ENCODE results near the gene NFATC2.

NFATC2 gene

DNA sequence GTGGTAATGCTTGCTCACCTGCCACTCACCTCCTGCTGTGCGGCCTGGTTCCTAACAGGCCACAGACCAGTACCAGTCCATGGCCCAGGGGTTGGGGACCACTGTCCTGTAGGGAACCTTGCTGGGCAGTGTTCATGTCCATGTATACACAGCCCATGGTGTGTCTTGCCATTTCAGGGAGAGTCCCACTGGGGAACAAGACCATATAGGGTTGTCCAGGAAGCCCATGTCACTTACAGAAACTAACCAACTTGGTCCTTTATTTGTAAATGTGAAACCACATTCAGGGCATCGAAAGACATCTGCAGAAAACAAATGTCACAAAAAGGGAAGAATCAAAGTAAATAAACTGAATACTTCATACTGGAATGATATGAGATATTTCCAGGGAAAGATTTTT, 179.1 kb downstream of the NFATC2 start:
- Histone ChIP-seq H3K27ac (ENCODE audit: extremely low read depth, low read depth, low read length) (no peak overlapping the region), H3K36me3 (ENCODE audit: control insufficient read depth in 2 of 2, insufficient read depth in 1 of 2, low read length in 2 of 2) (no peaks in the 10 kb centered on the region), H3K4me1 (ENCODE audit: control insufficient read depth, insufficient read depth, low read length) (no peaks in the 10 kb centered on the region), H3K9me3 (ENCODE audit: control insufficient read depth, insufficient read depth, low read depth, low read length) (no peaks in the 10 kb centered on the region), H3K4me3 (ENCODE audit: low read depth, low read length) (no peak overlapping the region)
- TF ChIP-seq ZNF16 (tag by site-specific recombination; IDR thresholded peaks at IDR 0.05; ENCODE audit: low read depth) (no peak), TRIM28 (IDR thresholded peaks at IDR 0.05; ENCODE audit: borderline replicate concordance, low read length) (no peak), ZXDB (tag by site-specific recombination; IDR thresholded peaks at IDR 0.05) (no peak), ZFP41 (tag by site-specific recombination; IDR thresholded peaks at IDR 0.05; ENCODE audit: borderline replicate concordance) (no peak), ZNF112 (tag by site-specific recombination; IDR thresholded peaks at IDR 0.05) (no peak), ZNF571 (tag by site-specific recombination; IDR thresholded peaks at IDR 0.05) (no peak), ZNF266 (tag by site-specific recombination; IDR thresholded peaks at IDR 0.05; ENCODE audit: low read depth) (no peak), ZSCAN16 (tag by site-specific recombination; IDR thresholded peaks at IDR 0.05) (no peak), ZNF157 (tag by site-specific recombination; IDR thresholded peaks at IDR 0.05) (no peak), ZNF169 (tag by site-specific recombination; IDR thresholded peaks at IDR 0.05) (no peak), ZNF133 (tag by site-specific recombination; IDR thresholded peaks at IDR 0.05) (no peak)
- TF ChIP-seq, protein P1, sequence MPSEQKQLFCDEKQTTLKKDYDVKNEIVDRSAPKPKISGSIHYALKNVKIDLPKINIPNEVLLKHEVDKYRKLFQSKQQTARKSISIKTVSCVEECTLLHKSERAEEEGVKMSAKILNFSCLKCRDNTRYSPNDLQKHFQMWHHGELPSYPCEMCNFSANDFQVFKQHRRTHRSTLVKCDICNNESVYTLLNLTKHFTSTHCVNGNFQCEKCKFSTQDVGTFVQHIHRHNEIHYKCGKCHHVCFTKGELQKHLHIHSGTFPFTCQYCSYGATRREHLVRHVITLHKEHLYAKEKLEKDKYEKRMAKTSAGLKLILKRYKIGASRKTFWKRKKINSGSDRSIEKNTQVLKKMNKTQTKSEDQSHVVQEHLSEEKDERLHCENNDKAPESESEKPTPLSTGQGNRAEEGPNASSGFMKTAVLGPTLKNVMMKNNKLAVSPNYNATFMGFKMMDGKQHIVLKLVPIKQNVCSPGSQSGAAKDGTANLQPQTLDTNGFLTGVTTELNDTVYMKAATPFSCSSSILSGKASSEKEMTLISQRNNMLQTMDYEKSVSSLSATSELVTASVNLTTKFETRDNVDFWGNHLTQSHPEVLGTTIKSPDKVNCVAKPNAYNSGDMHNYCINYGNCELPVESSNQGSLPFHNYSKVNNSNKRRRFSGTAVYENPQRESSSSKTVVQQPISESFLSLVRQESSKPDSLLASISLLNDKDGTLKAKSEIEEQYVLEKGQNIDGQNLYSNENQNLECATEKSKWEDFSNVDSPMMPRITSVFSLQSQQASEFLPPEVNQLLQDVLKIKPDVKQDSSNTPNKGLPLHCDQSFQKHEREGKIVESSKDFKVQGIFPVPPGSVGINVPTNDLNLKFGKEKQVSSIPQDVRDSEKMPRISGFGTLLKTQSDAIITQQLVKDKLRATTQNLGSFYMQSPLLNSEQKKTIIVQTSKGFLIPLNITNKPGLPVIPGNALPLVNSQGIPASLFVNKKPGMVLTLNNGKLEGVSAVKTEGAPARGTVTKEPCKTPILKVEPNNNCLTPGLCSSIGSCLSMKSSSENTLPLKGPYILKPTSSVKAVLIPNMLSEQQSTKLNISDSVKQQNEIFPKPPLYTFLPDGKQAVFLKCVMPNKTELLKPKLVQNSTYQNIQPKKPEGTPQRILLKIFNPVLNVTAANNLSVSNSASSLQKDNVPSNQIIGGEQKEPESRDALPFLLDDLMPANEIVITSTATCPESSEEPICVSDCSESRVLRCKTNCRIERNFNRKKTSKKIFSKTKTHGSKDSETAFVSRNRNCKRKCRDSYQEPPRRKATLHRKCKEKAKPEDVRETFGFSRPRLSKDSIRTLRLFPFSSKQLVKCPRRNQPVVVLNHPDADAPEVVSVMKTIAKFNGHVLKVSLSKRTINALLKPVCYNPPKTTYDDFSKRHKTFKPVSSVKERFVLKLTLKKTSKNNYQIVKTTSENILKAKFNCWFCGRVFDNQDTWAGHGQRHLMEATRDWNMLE (tag by site-specific recombination; conservative IDR thresholded peaks at IDR 0.05; ENCODE audit: low read depth), result no peak
- TF ChIP-seq, protein P2, sequence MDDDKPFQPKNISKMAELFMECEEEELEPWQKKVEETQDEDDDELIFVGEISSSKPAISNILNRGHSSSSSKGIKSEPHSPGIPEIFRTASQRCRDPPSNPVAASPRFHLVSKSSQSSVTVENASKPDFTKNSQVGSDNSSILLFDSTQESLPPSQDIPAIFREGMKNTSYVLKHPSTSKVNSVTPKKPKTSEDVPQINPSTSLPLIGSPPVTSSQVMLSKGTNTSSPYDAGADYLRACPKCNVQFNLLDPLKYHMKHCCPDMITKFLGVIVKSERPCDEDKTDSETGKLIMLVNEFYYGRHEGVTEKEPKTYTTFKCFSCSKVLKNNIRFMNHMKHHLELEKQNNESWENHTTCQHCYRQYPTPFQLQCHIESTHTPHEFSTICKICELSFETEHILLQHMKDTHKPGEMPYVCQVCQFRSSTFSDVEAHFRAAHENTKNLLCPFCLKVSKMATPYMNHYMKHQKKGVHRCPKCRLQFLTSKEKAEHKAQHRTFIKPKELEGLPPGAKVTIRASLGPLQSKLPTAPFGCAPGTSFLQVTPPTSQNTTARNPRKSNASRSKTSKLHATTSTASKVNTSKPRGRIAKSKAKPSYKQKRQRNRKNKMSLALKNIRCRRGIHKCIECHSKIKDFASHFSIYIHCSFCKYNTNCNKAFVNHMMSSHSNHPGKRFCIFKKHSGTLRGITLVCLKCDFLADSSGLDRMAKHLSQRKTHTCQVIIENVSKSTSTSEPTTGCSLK (tag by site-specific recombination; IDR thresholded peaks at IDR 0.05), result no peak
- CTCF ChIA-PET, result interaction anchor here (0.6 kb wide), 1 partner anchor 8 kb away, joined by 5 read pairs; no protein-coding TSS in a partner anchor
- POLR2A ChIA-PET, result no interaction called here

DNA sequence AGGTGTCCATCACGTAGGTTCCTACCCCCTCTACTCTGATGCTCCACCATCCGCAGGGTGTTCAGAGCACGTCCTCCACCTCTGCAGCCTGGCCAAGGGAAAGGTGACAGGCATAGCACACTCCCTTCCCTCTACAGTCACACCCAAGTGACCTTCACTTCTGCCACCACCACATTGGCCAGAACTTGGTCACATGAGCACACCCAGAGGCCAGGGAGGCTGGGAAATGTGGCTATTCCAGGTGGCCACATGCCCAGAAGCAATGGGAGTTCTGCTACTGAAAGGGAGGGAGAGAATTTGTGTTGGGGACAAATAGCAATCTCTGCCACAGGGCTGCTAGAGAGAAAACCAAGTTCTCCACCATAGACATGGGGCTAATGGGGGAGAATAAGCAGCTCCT, 180.3 kb downstream of the NFATC2 start:
- no peaks in the 10 kb centered on the region for H3K36me3 ChIP-seq (ENCODE audit: control insufficient read depth in 2 of 2, insufficient read depth in 1 of 2, low read length in 2 of 2)
- no peaks in the 10 kb centered on the region for H3K9me3 ChIP-seq (ENCODE audit: control insufficient read depth, insufficient read depth, low read depth, low read length)
- CTCF ChIA-PET, result interaction anchor here (0.8 kb wide), 1 partner anchor 38 kb away, joined by 3 read pairs; no protein-coding TSS in a partner anchor
- POLR2A ChIA-PET, result no interaction called here
- H3K4me1 ChIP-seq (ENCODE audit: control insufficient read depth, insufficient read depth, low read length), result no peaks in the 10 kb centered on the region
- H3K27ac ChIP-seq (ENCODE audit: extremely low read depth, low read depth, low read length), result no peak overlapping the region
- H3K4me3 ChIP-seq (ENCODE audit: low read depth, low read length), result no peak overlapping the region
- TF ChIP-seq ZNF214 (tag by site-specific recombination; IDR thresholded peaks at IDR 0.05; ENCODE audit: borderline replicate concordance) (no peak), ZNF184 (tag by site-specific recombination; IDR thresholded peaks at IDR 0.05) (no peak), ZNF404 (tag by site-specific recombination; IDR thresholded peaks at IDR 0.05) (no peak), SP7 (tag by site-specific recombination; IDR thresholded peaks at IDR 0.05) (no peak), ZFP37 (tag by site-specific recombination; IDR thresholded peaks at IDR 0.05) (no peak), ZNF302 (tag by site-specific recombination; IDR thresholded peaks at IDR 0.05; ENCODE audit: low read depth) (no peak)
- TF ChIP-seq, protein P3, sequence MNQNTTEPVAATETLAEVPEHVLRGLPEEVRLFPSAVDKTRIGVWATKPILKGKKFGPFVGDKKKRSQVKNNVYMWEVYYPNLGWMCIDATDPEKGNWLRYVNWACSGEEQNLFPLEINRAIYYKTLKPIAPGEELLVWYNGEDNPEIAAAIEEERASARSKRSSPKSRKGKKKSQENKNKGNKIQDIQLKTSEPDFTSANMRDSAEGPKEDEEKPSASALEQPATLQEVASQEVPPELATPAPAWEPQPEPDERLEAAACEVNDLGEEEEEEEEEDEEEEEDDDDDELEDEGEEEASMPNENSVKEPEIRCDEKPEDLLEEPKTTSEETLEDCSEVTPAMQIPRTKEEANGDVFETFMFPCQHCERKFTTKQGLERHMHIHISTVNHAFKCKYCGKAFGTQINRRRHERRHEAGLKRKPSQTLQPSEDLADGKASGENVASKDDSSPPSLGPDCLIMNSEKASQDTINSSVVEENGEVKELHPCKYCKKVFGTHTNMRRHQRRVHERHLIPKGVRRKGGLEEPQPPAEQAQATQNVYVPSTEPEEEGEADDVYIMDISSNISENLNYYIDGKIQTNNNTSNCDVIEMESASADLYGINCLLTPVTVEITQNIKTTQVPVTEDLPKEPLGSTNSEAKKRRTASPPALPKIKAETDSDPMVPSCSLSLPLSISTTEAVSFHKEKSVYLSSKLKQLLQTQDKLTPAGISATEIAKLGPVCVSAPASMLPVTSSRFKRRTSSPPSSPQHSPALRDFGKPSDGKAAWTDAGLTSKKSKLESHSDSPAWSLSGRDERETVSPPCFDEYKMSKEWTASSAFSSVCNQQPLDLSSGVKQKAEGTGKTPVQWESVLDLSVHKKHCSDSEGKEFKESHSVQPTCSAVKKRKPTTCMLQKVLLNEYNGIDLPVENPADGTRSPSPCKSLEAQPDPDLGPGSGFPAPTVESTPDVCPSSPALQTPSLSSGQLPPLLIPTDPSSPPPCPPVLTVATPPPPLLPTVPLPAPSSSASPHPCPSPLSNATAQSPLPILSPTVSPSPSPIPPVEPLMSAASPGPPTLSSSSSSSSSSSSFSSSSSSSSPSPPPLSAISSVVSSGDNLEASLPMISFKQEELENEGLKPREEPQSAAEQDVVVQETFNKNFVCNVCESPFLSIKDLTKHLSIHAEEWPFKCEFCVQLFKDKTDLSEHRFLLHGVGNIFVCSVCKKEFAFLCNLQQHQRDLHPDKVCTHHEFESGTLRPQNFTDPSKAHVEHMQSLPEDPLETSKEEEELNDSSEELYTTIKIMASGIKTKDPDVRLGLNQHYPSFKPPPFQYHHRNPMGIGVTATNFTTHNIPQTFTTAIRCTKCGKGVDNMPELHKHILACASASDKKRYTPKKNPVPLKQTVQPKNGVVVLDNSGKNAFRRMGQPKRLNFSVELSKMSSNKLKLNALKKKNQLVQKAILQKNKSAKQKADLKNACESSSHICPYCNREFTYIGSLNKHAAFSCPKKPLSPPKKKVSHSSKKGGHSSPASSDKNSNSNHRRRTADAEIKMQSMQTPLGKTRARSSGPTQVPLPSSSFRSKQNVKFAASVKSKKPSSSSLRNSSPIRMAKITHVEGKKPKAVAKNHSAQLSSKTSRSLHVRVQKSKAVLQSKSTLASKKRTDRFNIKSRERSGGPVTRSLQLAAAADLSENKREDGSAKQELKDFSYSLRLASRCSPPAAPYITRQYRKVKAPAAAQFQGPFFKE (tag by site-specific recombination; IDR thresholded peaks at IDR 0.05; ENCODE audit: borderline replicate concordance), result no peak
- TF ChIP-seq, protein P4, sequence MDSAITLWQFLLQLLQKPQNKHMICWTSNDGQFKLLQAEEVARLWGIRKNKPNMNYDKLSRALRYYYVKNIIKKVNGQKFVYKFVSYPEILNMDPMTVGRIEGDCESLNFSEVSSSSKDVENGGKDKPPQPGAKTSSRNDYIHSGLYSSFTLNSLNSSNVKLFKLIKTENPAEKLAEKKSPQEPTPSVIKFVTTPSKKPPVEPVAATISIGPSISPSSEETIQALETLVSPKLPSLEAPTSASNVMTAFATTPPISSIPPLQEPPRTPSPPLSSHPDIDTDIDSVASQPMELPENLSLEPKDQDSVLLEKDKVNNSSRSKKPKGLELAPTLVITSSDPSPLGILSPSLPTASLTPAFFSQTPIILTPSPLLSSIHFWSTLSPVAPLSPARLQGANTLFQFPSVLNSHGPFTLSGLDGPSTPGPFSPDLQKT (IDR thresholded peaks at IDR 0.05; ENCODE audit: borderline replicate concordance, low read depth, low read length), result no peak

Data from HEK293 (cell line).